IMR-90 (cell line): ENCODE results near the gene PTPRG.

ENCODE experiments used
- POLR2A ChIP-seq: IDR thresholded peaks from 2 replicates; pipeline ENCODE4 v1.6.1; 2012; ENCODE audit warnings: mild to moderate bottlenecking, low read depth, low read length
- RAD21 ChIP-seq: IDR thresholded peaks from 2 replicates; pipeline ENCODE4 v1.6.1; 2012; ENCODE audit warnings: low read length, improper control_type of control experiment
- RFX5 ChIP-seq: IDR thresholded peaks from 2 replicates; pipeline ENCODE4 v1.8.0; 2012; ENCODE audit warnings: low read depth, mild to moderate bottlenecking, low read length, moderate library complexity
- TF ChIP-seq, protein P1 (sequence below): conservative IDR thresholded peaks from 2 replicates; pipeline ENCODE4 v1.5.1; 2012; ENCODE audit warnings: mild to moderate bottlenecking, low read depth, low read length, improper control_type of control experiment
- TF ChIP-seq, protein P2 (sequence below): fragments of 150-350 bp; IDR thresholded peaks from 2 replicates; pipeline ENCODE4 v1.6.1; 2016; ENCODE audit warnings: low read depth, mild to moderate bottlenecking, low read length, moderate library complexity, borderline replicate concordance

DNA sequence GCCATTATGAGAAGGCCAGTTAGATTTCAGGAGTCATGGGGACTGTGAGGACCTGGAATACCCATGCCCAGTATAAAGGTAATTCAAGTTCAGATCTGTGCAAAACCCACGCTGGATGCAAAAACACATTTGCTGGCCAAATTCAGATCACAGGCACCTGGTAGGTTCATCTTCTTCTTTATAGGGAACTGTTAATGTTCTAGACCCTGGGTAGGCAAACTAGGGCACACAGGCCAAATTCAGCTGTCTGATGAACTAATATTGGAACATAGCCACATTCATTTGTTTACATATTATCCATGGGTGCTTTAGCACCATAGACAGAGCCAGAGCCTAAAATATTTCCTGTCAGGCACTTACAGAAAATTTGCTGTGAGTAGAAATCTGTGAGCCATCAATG, 241.4 kb downstream of the PTPRG start:
- TF ChIP-seq, protein P1, sequence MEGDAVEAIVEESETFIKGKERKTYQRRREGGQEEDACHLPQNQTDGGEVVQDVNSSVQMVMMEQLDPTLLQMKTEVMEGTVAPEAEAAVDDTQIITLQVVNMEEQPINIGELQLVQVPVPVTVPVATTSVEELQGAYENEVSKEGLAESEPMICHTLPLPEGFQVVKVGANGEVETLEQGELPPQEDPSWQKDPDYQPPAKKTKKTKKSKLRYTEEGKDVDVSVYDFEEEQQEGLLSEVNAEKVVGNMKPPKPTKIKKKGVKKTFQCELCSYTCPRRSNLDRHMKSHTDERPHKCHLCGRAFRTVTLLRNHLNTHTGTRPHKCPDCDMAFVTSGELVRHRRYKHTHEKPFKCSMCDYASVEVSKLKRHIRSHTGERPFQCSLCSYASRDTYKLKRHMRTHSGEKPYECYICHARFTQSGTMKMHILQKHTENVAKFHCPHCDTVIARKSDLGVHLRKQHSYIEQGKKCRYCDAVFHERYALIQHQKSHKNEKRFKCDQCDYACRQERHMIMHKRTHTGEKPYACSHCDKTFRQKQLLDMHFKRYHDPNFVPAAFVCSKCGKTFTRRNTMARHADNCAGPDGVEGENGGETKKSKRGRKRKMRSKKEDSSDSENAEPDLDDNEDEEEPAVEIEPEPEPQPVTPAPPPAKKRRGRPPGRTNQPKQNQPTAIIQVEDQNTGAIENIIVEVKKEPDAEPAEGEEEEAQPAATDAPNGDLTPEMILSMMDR = no peak
- no peak for TF ChIP-seq RAD21
- TF ChIP-seq RFX5 = no peak
- TF ChIP-seq POLR2A = no peak
- TF ChIP-seq, protein P2, sequence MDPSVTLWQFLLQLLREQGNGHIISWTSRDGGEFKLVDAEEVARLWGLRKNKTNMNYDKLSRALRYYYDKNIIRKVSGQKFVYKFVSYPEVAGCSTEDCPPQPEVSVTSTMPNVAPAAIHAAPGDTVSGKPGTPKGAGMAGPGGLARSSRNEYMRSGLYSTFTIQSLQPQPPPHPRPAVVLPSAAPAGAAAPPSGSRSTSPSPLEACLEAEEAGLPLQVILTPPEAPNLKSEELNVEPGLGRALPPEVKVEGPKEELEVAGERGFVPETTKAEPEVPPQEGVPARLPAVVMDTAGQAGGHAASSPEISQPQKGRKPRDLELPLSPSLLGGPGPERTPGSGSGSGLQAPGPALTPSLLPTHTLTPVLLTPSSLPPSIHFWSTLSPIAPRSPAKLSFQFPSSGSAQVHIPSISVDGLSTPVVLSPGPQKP = no peak
